Hematopoietic multipotent progenitor cell (in vitro differentiated cells): ENCODE results near the gene ACTA2. TPM values are rescaled to one million over a fixed set of nuclear protein-coding genes. Genes with fewer than 3 reads are reported as not detected.

ENCODE experiments used
- DNase-seq, 3 donors: peaks; one replicate each; pipeline ENCODE4 v3.0.0-alpha.2; 2011 to 2015; ENCODE audit warnings: low read depth in 2 of 3, low spot score in 2 of 3
- small RNA-seq: library from RNA; depleted of rRNA; stranded (forward); fragments of <200 nt; gene quantifications from one replicate; pipeline ENCODE3, GENCODE V24; 2012
- total RNA-seq: library from RNA; depleted of rRNA; stranded (reverse); fragments of >200 nt; gene quantifications from one replicate; pipeline ENCODE4 v1.2.3, GENCODE V29; 2012

The ACTA2 gene
- total RNA-seq, 1 donor = 11.3 TPM

DNA sequence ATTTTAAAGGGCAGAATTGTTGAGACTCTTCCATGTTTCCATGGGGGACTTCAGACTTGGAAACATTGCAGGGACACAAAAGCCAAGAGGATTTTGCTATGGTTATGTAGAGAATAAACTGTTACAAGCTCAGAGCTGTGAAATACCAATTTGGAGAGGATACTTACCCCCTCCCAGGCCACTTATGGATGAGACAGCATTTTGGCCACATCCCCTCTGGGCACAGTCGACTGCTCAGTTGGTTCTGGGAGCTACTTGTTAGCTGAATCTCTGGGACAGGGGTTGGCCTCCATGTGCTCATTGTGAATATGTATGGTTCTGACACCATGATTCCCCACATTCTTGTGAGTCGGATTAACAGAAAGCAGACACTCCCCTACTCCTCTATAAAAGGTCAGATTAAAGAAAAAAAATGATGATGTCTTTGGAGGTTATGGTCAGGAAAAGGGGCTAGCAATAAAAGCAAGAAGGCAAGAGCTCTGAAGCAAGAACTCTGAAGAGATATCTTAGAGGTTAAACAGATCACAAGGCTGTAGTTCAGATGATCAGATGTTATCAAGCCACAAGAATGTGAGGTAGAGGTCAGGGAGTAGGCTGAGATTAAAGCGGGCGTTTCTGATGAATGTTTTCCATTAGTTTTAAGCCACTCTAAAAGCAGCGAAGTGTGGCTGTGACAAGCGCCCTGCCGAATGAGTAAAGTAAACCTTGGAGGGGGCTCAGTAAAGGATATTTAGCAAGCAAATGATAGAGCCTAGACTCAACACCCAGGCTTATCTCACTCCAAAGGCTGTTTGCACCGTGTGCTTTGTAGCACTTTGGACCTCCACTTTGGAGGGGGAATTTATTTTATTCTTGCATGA, 55.3 kb downstream of the ACTA2 start:
- DNase-seq = no peak

- no peak for DNase-seq
These were observed 56.1 kb downstream of the ACTA2 start for GRCh38 chr10:88896372-88896993.

DNA sequence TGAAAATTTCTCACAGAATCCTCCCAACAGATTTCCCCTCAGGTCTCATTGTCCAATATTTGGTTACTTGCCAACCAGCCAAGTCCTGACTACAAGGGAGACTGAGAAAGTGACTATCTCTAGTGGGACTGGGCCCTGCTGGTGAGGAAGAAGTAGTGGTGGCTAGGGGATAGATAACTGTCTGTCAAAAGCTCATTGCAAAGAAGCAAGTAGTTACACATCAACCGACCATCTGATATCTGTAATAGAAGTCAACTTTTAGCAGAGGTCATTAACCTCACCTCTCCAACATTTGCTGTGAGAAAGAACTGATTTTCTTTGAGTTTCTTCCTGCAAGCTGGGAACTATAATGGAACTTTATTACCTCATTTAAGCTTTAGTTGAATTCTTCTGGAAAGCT, 57.3 kb downstream of the ACTA2 start:
- DNase-seq = no peak

DNA sequence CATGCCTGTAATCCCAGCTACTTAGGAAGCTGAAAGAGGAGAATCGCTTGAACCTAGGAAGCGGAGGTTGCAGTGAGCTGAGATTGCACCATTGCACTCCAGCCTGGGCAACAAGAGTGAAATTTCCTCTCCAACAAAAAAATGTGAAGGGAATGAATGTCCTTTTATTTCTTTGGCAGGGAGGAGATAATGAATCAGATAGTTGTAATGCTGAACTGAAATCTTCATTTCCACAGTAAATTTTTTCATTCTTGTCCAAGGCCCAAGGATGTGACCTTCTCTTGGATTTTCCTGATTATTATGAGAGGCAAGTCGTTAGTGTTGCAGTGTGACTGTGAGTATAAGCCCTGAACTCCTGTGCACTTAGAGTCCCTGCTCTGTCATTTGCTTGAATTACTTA, 59.0 kb downstream of the ACTA2 start:
- DNase-seq = no peak

DNA sequence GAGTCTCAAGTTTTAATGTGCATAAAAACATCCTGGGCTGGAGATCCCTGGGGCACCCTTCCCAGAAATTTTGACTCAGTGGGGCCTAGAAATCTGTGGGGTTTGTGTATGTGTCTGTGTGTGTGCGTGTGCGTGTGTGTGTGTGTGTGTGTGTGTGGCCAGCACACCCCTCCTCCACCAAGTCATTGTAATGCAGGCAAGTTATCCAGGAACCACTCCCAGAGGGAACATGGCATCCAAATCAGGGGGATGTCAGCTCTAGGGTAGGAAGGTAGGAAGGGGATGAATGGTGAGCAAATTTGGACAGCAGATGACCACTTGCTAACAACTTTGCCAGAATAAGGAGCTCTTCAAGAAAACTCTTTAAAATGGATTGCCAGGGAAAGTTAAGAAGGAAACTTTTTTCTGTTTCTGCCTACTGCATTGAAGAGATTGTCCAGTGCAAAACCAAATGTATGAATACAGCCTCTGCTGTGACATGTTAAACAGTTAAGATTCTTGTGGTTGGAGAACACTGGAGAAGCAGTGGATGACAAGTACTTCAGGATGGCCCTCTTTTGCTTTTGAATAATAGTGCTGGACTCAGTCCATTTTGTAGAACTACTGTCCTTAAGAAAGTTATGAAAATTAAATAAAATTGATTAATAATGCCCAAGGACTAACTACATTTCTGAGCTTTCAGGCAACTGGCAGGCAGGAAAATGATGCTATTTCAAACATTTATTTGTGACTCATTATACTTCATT, 60.2 kb downstream of the ACTA2 start:
- DNase-seq = no peak

DNA sequence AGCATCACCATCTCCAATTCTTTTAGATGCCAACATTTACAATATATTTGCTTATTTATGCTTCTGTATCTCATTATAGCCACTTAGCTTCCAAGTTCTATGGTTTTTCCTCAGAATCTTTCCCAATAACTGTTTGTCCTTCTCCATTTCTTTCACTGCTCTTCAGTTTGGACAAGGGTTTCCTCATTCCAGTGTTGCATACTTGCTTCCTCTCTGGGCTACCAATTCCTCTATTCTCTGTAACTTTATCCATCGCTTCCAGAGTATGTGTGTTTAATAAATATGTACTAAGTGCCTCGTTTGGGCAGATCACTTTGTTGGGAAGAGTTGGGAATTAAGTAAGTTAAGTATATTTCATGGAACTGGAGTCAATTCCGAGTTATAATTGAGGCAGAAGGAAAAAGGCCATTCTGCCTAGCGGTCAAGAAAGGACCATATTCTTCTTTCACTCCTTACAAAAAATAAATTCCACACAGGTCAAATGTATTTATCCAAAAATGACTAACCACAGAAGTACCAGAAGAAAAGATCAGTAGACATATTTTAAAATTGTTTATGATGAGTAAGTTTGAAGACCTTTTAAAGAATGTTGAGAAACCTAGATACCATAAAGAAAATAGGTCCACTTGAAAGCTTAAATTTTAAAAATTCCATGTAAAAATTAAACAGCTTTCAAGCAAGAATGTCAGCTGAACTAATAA, 61.7 kb downstream of the ACTA2 start:
- no peak for DNase-seq

- no peak for DNase-seq
These were observed 62.8 kb downstream of the ACTA2 start for GRCh38 chr10:88889559-88890337.

- DNase-seq = no peak
These were observed 63.6 kb downstream of the ACTA2 start for GRCh38 chr10:88888810-88889445.

DNA sequence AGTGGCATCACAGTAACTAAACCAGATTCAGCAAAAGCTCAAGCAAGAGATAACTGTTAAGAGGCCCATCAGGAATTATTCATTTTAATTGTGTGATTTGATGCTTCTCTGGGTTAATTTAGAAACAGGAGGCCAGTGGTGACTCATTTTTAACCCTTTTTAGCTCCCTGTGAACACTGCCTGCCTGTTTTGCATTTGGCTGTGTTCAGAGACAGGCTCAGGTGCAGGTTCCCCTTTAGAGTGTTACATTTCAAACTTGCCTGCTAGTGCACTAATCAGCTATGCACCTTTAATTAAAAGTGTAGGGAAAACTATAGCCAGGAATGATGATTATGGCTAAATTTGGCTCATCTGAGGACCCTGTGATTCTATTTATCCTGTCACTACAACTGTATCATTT, 66.0 kb downstream of the ACTA2 start:
- peak in 1 of 3 donors; percentile 21 for DNase-seq

Small RNA genes lying within 50 kb of the gene (small RNA-seq; reads per million reads assigned to genes)
- gene RF02116 = not detected

Other genes starting within 250 kb of the ACTA2 start
- not detected for gene LIPK, start 246.5 kb downstream of the ACTA2 start, total RNA-seq
- gene LIPN, start 192.8 kb downstream of the ACTA2 start, total RNA-seq = not detected
- gene LIPM, start 150.0 kb downstream of the ACTA2 start, total RNA-seq = not detected
- gene ANKRD22, start 100.9 kb downstream of the ACTA2 start, total RNA-seq = under 0.01 TPM
- 39.3 TPM for gene STAMBPL1, start 72.5 kb downstream of the ACTA2 start, total RNA-seq
- 5.7 TPM for gene FAS, start 38.0 kb upstream of the ACTA2 start, total RNA-seq